ENCODE results near the gene KIAA0232. TPM values are rescaled to one million over a fixed set of nuclear protein-coding genes. Genes with fewer than 3 reads are reported as not detected.
"Not testable (repeated sequence)": the region's sequence is repeated elsewhere in the genome, so short reads cannot be mapped to it uniquely, and the experiment has no call there.

Gene KIAA0232
- total RNA-seq, 4 donors from 2014 or later: 27.6 to 34.1 (median 32.7) TPM

GRCh38 chr4:6834867-6835266 lies 52.3 kb downstream of the KIAA0232 start:
- DNase-seq (ENCODE audit: low spot score in 2 of 2): no peak
- Histone ChIP-seq H3K27me3 (no peaks in the 10 kb centered on the region), H3K27ac (no peak overlapping the region), H3K4me3 (no peak overlapping the region), H3K4me1 (peaks cover 6% of the 10 kb centered on the region), H3K9me3 (no peaks in the 10 kb centered on the region), H3K36me3 (peaks cover 38% of the 10 kb centered on the region)
- WGBS: 82% methylated on average over 3 of the region's 3 CpGs
- TF ChIP-seq POLR2A (IDR thresholded peaks at IDR 0.05): no peak

- WGBS: 93% methylated on average over 4 of the region's 4 CpGs
- H3K9me3 ChIP-seq; H3K4me3 ChIP-seq; H3K4me1 ChIP-seq; DNase-seq (ENCODE audit: low spot score in 2 of 2); H3K27ac ChIP-seq; H3K27me3 ChIP-seq: not testable (repeated sequence)
- H3K36me3 ChIP-seq: peaks cover 33% of the 10 kb centered on the region
Measured at GRCh38 chr4:6835616-6836015, 53.1 kb downstream of the KIAA0232 start.

- DNase-seq (ENCODE audit: low spot score in 2 of 2); H3K27me3 ChIP-seq; H3K4me3 ChIP-seq; H3K9me3 ChIP-seq; H3K27ac ChIP-seq; H3K4me1 ChIP-seq: not testable (repeated sequence)
- WGBS: 94% methylated on average over 16 of the region's 34 CpGs
- H3K36me3 ChIP-seq: peaks cover 18% of the 10 kb centered on the region
Measured at GRCh38 chr4:6837106-6837505, 54.6 kb downstream of the KIAA0232 start.

GRCh38 chr4:6839579-6839978 lies 57.1 kb downstream of the KIAA0232 start:
- 83% methylated on average over 4 of the region's 4 CpGs for WGBS
- peaks cover 8% of the 10 kb centered on the region for H3K4me1 ChIP-seq
- DNase-seq (ENCODE audit: low spot score in 2 of 2): no peak
- H3K9me3 ChIP-seq: no peaks in the 10 kb centered on the region
- H3K27ac ChIP-seq: no peak overlapping the region
- H3K4me3 ChIP-seq: no peak overlapping the region
- peaks cover 20% of the 10 kb centered on the region for H3K36me3 ChIP-seq
- TF ChIP-seq EP300 (IDR thresholded peaks at IDR 0.05): no peak
- no peak for TF ChIP-seq POLR2AphosphoS5 (IDR thresholded peaks at IDR 0.05)
- no peak for TF ChIP-seq POLR2A (IDR thresholded peaks at IDR 0.05)
- TF ChIP-seq CTCF (IDR thresholded peaks at IDR 0.05): no peak
- no peaks in the 10 kb centered on the region for H3K27me3 ChIP-seq

- Histone ChIP-seq H3K27me3 (no peaks in the 10 kb centered on the region), H3K36me3 (peaks cover 22% of the 10 kb centered on the region), H3K4me1 (peaks cover 8% of the 10 kb centered on the region), H3K27ac (no peak overlapping the region), H3K9me3 (no peaks in the 10 kb centered on the region), H3K4me3 (no peak overlapping the region)
- WGBS: 49% methylated on average over 8 of the region's 8 CpGs
- DNase-seq (ENCODE audit: low spot score in 2 of 2): no peak
- TF ChIP-seq POLR2A (IDR thresholded peaks at IDR 0.05) (no peak), POLR2AphosphoS5 (IDR thresholded peaks at IDR 0.05) (no peak), EP300 (IDR thresholded peaks at IDR 0.05) (no peak), CTCF (IDR thresholded peaks at IDR 0.05) (no peak)
Measured at GRCh38 chr4:6840062-6840976, 57.8 kb downstream of the KIAA0232 start.

GRCh38 chr4:6845027-6845426 lies 62.5 kb downstream of the KIAA0232 start:
- DNase-seq (ENCODE audit: low spot score in 2 of 2): no peak
- peaks cover under 1% of the 10 kb centered on the region for H3K4me1 ChIP-seq
- peaks cover 33% of the 10 kb centered on the region for H3K36me3 ChIP-seq
- H3K4me3 ChIP-seq: no peak overlapping the region
- 95% methylated on average over 1 of the region's 1 CpG for WGBS
- H3K27ac ChIP-seq: no peak overlapping the region
- no peak for TF ChIP-seq POLR2A (IDR thresholded peaks at IDR 0.05)
- H3K27me3 ChIP-seq: no peaks in the 10 kb centered on the region
- H3K9me3 ChIP-seq: no peaks in the 10 kb centered on the region

- DNase-seq (ENCODE audit: low spot score in 2 of 2): no peak
- H3K4me3 ChIP-seq: no peak overlapping the region
- H3K9me3 ChIP-seq: no peaks in the 10 kb centered on the region
- 95% methylated on average over 6 of the region's 6 CpGs for WGBS
- no peak overlapping the region for H3K27ac ChIP-seq
- H3K36me3 ChIP-seq: peaks cover 35% of the 10 kb centered on the region
- H3K27me3 ChIP-seq: no peaks in the 10 kb centered on the region
- H3K4me1 ChIP-seq: no peaks in the 10 kb centered on the region
- TF ChIP-seq POLR2AphosphoS5 (IDR thresholded peaks at IDR 0.05) (no peak), CTCF (IDR thresholded peaks at IDR 0.05) (no peak), POLR2A (IDR thresholded peaks at IDR 0.05) (no peak), EP300 (IDR thresholded peaks at IDR 0.05) (no peak)
Measured at GRCh38 chr4:6845574-6845973, 63.0 kb downstream of the KIAA0232 start.

All from suprapubic skin (tissue), 4 donors.